GM23338 (cell line): ENCODE data around the gene RXRA. TPM values are rescaled to one million over a fixed set of nuclear protein-coding genes. Genes with fewer than 3 reads are reported as not detected.

ENCODE experiments used
- ATAC-seq: fragments of 200-7000 bp; cut with Tn5 transposase; 3 replicates; pipeline ENCODE4 v1.9.1; 2020
- DNase-seq: peaks from one replicate; pipeline ENCODE4 v3.0.0-alpha.2; 2015; ENCODE audit warnings: low spot score
- H2AFZ ChIP-seq: fragments of 200-600 bp; sonication (generic); 2 replicates; pipeline ENCODE4 v1.8.0; 2016; ENCODE audit warnings: antibody characterized with exemption, mild to moderate bottlenecking, moderate library complexity
- H3F3A ChIP-seq: fragments of 200-600 bp; sonication (generic); replicated peaks from 2 replicates; pipeline ENCODE4 v1.8.0; 2017; ENCODE audit warnings: antibody characterized with exemption, mixed run types, low read depth
- H3K27ac ChIP-seq: fragments of 200-600 bp; sonication (generic); 2 replicates; pipeline ENCODE4 v1.6.1; 2016; ENCODE audit warnings: low read depth
- H3K27me3 ChIP-seq: fragments of 200-600 bp; sonication (generic); 2 replicates; pipeline ENCODE4 v1.8.0; 2016; ENCODE audit warnings: mild to moderate bottlenecking, mixed run types, moderate library complexity; ENCODE audit not compliant: insufficient read depth
- H3K36me3 ChIP-seq: fragments of 200-600 bp; sonication (generic); 2 replicates; pipeline ENCODE4 v1.8.0; 2016; ENCODE audit warnings: mild to moderate bottlenecking; ENCODE audit not compliant: insufficient read depth
- H3K4me1 ChIP-seq: fragments of 200-600 bp; sonication (generic); 2 replicates; pipeline ENCODE4 v1.8.0; 2016; ENCODE audit warnings: mild to moderate bottlenecking, moderate library complexity; ENCODE audit not compliant: insufficient read depth
- H3K4me2 ChIP-seq: fragments of 200-600 bp; sonication (generic); 2 replicates; pipeline ENCODE4 v1.7.1; 2017; ENCODE audit warnings: mixed run types
- H3K4me3 ChIP-seq: fragments of 200-600 bp; sonication (generic); 2 replicates; pipeline ENCODE4 v1.6.1; 2016; ENCODE audit warnings: mixed run types
- H3K79me2 ChIP-seq: fragments of 200-600 bp; sonication (generic); replicated peaks from 2 replicates; pipeline ENCODE4 v1.8.0; 2017; ENCODE audit warnings: mild to moderate bottlenecking; ENCODE audit not compliant: insufficient read depth
- H3K9me2 ChIP-seq: fragments of 200-600 bp; sonication (generic); 2 replicates; pipeline ENCODE4 v1.8.0; 2017; ENCODE audit not compliant: insufficient read depth
- H4K20me1 ChIP-seq: fragments of 200-600 bp; sonication (generic); replicated peaks from 2 replicates; pipeline ENCODE4 v1.8.0; 2017; ENCODE audit warnings: mild to moderate bottlenecking; ENCODE audit not compliant: insufficient read depth
- H3K27ac Mint-ChIP-seq: 2 replicates; pipeline ENCODE4 v1.8.0; 2020; ENCODE audit warnings: inconsistent platforms, mild to moderate bottlenecking, moderate library complexity, mixed read lengths
- H3K27me3 Mint-ChIP-seq: 3 replicates; pipeline ENCODE4 v1.8.0; 2022; ENCODE audit warnings: low read depth, mild to moderate bottlenecking, moderate library complexity, mixed read lengths, inconsistent platforms; ENCODE audit not compliant: insufficient read depth, poor library complexity
- H3K36me3 Mint-ChIP-seq: 3 replicates; pipeline ENCODE4 v1.8.0; 2021; ENCODE audit warnings: low read depth, mild to moderate bottlenecking, inconsistent platforms, moderate library complexity, mixed read lengths
- H3K4me1 Mint-ChIP-seq: 3 replicates; pipeline ENCODE4 v1.8.0; 2020; ENCODE audit warnings: mild to moderate bottlenecking, inconsistent platforms, mixed read lengths
- H3K4me3 Mint-ChIP-seq: 3 replicates; pipeline ENCODE4 v1.8.0; 2021; ENCODE audit warnings: moderate library complexity, mild to moderate bottlenecking, inconsistent platforms, mixed read lengths
- H3K9me3 Mint-ChIP-seq: 3 replicates; pipeline ENCODE4 v1.8.0; 2020; ENCODE audit warnings: moderate library complexity, mild to moderate bottlenecking, inconsistent platforms, mixed read lengths
- CREB1 ChIP-seq: fragments of 250-450 bp; sonication (Bioruptor Pico); IDR thresholded peaks from 2 replicates; pipeline ENCODE4 v1.5.0; 2020; ENCODE audit warnings: low read depth, mild to moderate bottlenecking, moderate library complexity
- ETS1 ChIP-seq: IDR thresholded peaks from 2 replicates; pipeline ENCODE4 v1.6.1; 2016; ENCODE audit warnings: antibody characterized with exemption
- EZH2 ChIP-seq: fragments of 200-600 bp; sonication (generic); IDR thresholded peaks from one replicate; pipeline ENCODE4 v1.8.0; 2017; ENCODE audit warnings: antibody characterized with exemption, mild to moderate bottlenecking, low read depth; ENCODE audit not compliant: unreplicated experiment
- EZH2phosphoT487 ChIP-seq: fragments of 200-600 bp; sonication (generic); IDR thresholded peaks from one replicate; pipeline ENCODE4 v1.8.1; 2018; ENCODE audit warnings: antibody characterized with exemption; ENCODE audit not compliant: unreplicated experiment
- JUNB ChIP-seq: IDR thresholded peaks from one replicate; pipeline ENCODE4 v1.6.1; 2016; ENCODE audit warnings: antibody characterized with exemption; ENCODE audit not compliant: unreplicated experiment
- NANOG ChIP-seq: IDR thresholded peaks from 2 replicates; pipeline ENCODE4 v1.6.1; 2016; ENCODE audit warnings: antibody characterized with exemption, borderline replicate concordance
- POLR2AphosphoS5 ChIP-seq: IDR thresholded peaks from 2 replicates; pipeline ENCODE4 v1.6.1; 2016; ENCODE audit warnings: antibody characterized with exemption, low read depth
- REST ChIP-seq: IDR thresholded peaks from one replicate; pipeline ENCODE4 v1.6.1; 2018; ENCODE audit warnings: antibody characterized with exemption; ENCODE audit not compliant: unreplicated experiment
- STAT1 ChIP-seq: IDR thresholded peaks from one replicate; pipeline ENCODE4 v1.6.1; 2016; ENCODE audit warnings: antibody characterized with exemption; ENCODE audit not compliant: unreplicated experiment
- ZNF114 ChIP-seq: fragments of 250-450 bp; sonication (Bioruptor Pico); IDR thresholded peaks from 2 replicates; pipeline ENCODE4 v1.5.0; 2020; ENCODE audit warnings: mild to moderate bottlenecking, moderate library complexity
- ZNF331 ChIP-seq: fragments of 250-450 bp; sonication (Bioruptor Pico); IDR thresholded peaks from 2 replicates; pipeline ENCODE4 v1.5.0; 2020; ENCODE audit warnings: low read depth, mild to moderate bottlenecking, moderate library complexity
- ZNF462 ChIP-seq: fragments of 250-450 bp; sonication (Bioruptor Pico); IDR thresholded peaks from 2 replicates; pipeline ENCODE4 v1.5.0; 2020; ENCODE audit warnings: mild to moderate bottlenecking, moderate library complexity
- polyA plus RNA-seq: library from polyadenylated mRNA; unstranded; fragments of >200 nt; fragmentation: Nextera tagmentation; extraction: Ambion mirVana; gene quantifications from 2 replicates; pipeline ENCODE4 v1.2.1, GENCODE V29; 2016
- total RNA-seq: library from RNA; depleted of rRNA; stranded (reverse); fragments of >200 nt; shearing (Covaris generic); gene quantifications from 2 replicates; pipeline ENCODE4 v1.2.3, GENCODE V29; 2014
- TF ChIP-seq, protein P1 (sequence below), 2 experiments: fragments of 200-600 bp in 1 of 2; sonication (generic) in 1 of 2; conservative IDR thresholded peaks; 2 replicates each; pipeline versions ENCODE4 v1.5.1 to v1.6.1; 2016 to 2017; ENCODE audit warnings: antibody characterized with exemption in 2 of 2, low read depth in 2 of 2, mild to moderate bottlenecking in 2 of 2, moderate library complexity in 1 of 2

Gene RXRA
- total and polyA plus RNA-seq, 2 experiments from 2014 or later, result 4.9 to 17.9 TPM

DNA sequence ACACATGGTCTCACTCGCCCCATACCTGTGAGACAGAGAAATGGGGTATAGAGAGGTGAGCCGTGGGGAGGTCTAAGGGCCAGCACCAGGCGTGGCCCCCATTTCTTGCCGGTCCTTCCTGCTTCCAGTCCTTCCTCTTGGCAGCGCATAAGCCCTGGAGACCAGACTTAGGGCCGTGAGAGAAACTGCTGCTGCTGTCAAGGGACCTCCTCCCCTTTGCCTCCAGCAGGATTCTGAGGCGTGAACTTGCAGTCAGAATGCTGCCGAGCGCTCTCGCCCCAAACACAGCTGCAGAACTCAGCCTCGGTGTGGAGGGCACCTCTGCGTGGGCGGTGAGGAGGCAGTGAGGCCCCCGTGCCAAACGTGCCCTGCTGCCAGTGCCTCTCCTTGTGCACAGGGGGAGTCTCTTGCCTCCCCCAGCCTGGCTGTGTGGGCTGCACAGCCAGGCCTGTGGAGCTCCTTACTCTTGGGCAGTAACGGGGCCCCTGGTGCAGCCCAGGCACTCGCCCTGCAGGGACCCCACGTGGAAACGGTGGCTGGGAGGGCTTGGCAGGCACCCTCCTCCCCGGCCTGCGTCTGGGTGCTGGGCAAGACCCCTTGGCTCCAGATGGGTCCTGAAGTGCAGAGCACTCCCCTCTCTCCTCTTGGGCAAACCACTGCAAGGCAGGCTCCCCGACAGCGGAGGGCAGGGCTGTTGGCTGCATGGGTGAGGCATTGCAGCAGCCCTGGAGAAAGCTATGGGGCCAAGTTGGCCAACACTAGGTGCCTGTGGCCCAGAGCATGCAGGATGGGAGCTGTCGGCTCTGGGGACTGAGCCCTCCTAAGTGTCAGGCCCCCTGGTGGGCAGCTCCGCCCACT, 85.4 kb downstream of the RXRA start:
- DNase-seq (no peak), ATAC-seq (no peak; the same call in 2 of the 3 replicates)
- Histone ChIP-seq H3K27me3 (no peaks in the 10 kb centered on the region), H3K9me2 (no peaks in the 10 kb centered on the region), H3K79me2 (no peaks in the 10 kb centered on the region), H3K4me2 (no peak overlapping the region), H3K36me3 (no peaks in the 10 kb centered on the region), H3K4me3 (no peak overlapping the region), H2AFZ (no peak overlapping the region), H3K4me1 (no peaks in the 10 kb centered on the region), H3F3A (no peaks in the 10 kb centered on the region), H4K20me1 (no peaks in the 10 kb centered on the region), H3K27ac (no peak overlapping the region)
- TF ChIP-seq CREB1 (CRISPR knock-in tag), result no peak
- no peak for TF ChIP-seq ZNF114 (CRISPR knock-in tag)
- no peak for TF ChIP-seq ETS1
- no peak for TF ChIP-seq EZH2phosphoT487
- TF ChIP-seq STAT1, result no peak
- TF ChIP-seq EZH2, result no peak
- TF ChIP-seq JUNB, result no peak
- TF ChIP-seq POLR2AphosphoS5, result no peak
- TF ChIP-seq NANOG, result no peak
- TF ChIP-seq ZNF331 (CRISPR knock-in tag), result no peak
- TF ChIP-seq, protein P1, sequence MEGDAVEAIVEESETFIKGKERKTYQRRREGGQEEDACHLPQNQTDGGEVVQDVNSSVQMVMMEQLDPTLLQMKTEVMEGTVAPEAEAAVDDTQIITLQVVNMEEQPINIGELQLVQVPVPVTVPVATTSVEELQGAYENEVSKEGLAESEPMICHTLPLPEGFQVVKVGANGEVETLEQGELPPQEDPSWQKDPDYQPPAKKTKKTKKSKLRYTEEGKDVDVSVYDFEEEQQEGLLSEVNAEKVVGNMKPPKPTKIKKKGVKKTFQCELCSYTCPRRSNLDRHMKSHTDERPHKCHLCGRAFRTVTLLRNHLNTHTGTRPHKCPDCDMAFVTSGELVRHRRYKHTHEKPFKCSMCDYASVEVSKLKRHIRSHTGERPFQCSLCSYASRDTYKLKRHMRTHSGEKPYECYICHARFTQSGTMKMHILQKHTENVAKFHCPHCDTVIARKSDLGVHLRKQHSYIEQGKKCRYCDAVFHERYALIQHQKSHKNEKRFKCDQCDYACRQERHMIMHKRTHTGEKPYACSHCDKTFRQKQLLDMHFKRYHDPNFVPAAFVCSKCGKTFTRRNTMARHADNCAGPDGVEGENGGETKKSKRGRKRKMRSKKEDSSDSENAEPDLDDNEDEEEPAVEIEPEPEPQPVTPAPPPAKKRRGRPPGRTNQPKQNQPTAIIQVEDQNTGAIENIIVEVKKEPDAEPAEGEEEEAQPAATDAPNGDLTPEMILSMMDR (conservative IDR thresholded peaks at IDR 0.05; ENCODE audit: low read depth in 2 of 2), result no peak
- no peak for TF ChIP-seq REST
- no peak for TF ChIP-seq ZNF462 (CRISPR knock-in tag)
- peaks cover 15% of the 10 kb centered on the region for H3K4me1 Mint-ChIP-seq
- H3K27me3 Mint-ChIP-seq, result peaks cover 6% of the 10 kb centered on the region
- H3K36me3 Mint-ChIP-seq, result no peaks in the 10 kb centered on the region; the same call in 2 of the 3 replicates
- no peaks in the 10 kb centered on the region for H3K9me3 Mint-ChIP-seq
- H3K27ac Mint-ChIP-seq, result 0 out of 2 replicates have a peak overlapping the region, but pooled peaks have one; percentile 31
- no peak overlapping the region for H3K4me3 Mint-ChIP-seq
